Epithelial cell of proximal tubule (primary cell): Measurements from ENCODE around the gene ERI3. TPM values are rescaled to one million over a fixed set of nuclear protein-coding genes. Genes with fewer than 3 reads are reported as not detected.

Experiments
- DNase-seq: peaks from one replicate; pipeline ENCODE4 v3.0.0-alpha.2; 2011; ENCODE audit warnings: low read depth
- H3K4me3 ChIP-seq: 2 replicates; pipeline ENCODE4 v1.5.1; 2011; ENCODE audit warnings: low read depth, mild to moderate bottlenecking, low read length
- CTCF ChIP-seq: conservative IDR thresholded peaks from 2 replicates; pipeline ENCODE4 v1.5.1; 2012; ENCODE audit warnings: low read depth, mild to moderate bottlenecking, low read length
- total RNA-seq: library from RNA; depleted of rRNA; stranded (reverse); fragments of >200 nt; gene quantifications from 2 replicates; pipeline ENCODE4 v1.2.3, GENCODE V29; 2015

ERI3 gene
- total RNA-seq, 1 donor from 2014 or later = 51.7 TPM

GRCh38 chr1:44296806-44297205, 58.3 kb downstream of the ERI3 start:
- DNase-seq = no peak
- no peak overlapping the region for H3K4me3 ChIP-seq
- TF ChIP-seq CTCF = no peak

DNA sequence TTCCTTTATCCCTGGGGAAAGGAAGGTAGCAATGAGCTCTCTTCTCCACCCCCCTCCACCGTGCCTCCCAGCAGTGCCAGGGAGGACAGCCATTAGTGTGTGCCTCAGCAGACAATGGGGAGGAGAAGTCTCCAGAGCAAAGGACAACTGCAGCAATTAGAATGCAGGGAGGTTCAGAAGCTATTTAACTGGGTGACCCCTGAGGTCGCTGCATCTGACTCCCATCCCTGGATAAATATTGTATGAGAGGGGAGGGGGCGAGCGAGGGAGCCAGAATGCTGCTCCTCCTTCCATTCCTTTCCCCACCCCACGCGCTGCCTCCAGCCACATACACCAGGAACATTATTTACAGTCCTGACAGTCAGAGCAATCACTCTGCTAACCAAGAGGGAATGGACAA, 59.0 kb downstream of the ERI3 start:
- no peak overlapping the region for H3K4me3 ChIP-seq
- no peak for TF ChIP-seq CTCF
- no peak for DNase-seq

DNA sequence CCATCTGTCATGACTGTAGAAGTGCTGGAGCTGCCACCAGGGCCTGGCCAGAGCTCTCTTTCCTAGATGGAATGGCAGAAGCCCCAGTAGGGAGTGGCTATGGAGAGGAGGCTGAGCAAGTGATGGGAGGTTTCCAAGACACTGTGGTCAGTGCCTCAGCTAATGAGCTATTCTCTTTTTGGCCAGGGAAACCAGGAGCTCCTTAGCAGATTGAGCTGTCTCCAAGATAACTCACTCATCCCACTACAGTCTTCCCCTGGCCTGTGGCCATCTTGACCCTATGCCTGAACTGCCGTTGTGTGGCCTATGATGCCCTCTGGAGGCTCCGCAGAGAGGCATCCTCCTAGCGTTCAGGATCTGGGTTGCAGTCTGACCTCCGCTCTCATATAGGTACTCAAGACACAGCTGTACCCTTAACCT, 60.5 kb downstream of the ERI3 start:
- TF ChIP-seq CTCF = no peak
- no peak for DNase-seq
- H3K4me3 ChIP-seq = no peak overlapping the region

GRCh38 chr1:44293761-44294315, 61.2 kb downstream of the ERI3 start:
- peak; percentile 12 for DNase-seq
- TF ChIP-seq CTCF = peak; percentile 38
- no peak overlapping the region for H3K4me3 ChIP-seq

GRCh38 chr1:44292651-44293050, 62.4 kb downstream of the ERI3 start:
- no peak for TF ChIP-seq CTCF
- no peak for DNase-seq
- H3K4me3 ChIP-seq = no peak overlapping the region

GRCh38 chr1:44290250-44291094, 64.6 kb downstream of the ERI3 start:
- no peak overlapping the region for H3K4me3 ChIP-seq
- DNase-seq = no peak
- no peak for TF ChIP-seq CTCF

DNA sequence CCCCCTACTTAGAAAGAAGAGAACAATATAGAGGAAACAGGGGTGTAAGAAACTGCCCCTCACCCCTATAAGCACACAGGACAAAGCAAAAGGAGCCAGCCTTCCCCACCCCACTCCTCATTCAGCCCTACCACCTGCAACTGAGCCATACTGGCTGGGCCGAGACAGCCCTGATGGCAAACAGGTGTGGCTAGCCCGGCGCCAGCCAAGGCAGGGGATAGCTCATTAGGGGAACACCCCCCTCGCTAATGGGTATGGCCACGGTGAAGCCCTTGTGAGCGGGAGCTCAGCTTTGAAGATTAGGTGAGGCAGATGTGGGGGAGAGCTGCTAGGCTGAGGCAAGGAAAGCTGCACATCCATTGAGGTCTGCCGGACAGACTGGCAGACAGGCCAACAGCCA, 65.5 kb downstream of the ERI3 start:
- no peak for DNase-seq

More for the DNA sequence above, 65.5 kb downstream of the ERI3 start:
- TF ChIP-seq CTCF = no peak
- H3K4me3 ChIP-seq = no peak overlapping the region
